Bronchial epithelial cell (primary cell): ENCODE data around the gene TPM1. TPM values are rescaled to one million over a fixed set of nuclear protein-coding genes. Genes with fewer than 3 reads are reported as not detected.

ENCODE experiments used
- DNase-seq: peaks from one replicate; pipeline ENCODE4 v3.0.0-alpha.2; 2010; ENCODE audit warnings: low read depth
- FAIRE-seq: peaks from 2 replicates; lab custom pipeline; 2011; peaks lifted over from hg19 to GRCh38; lab: Jason Lieb, UNC
- H3K27me3 ChIP-seq: 2 replicates; pipeline ENCODE4 v1.5.1; 2011; ENCODE audit warnings: low read length; ENCODE audit not compliant: control insufficient read depth, insufficient read depth
- H3K36me3 ChIP-seq: 2 replicates; pipeline ENCODE4 v1.5.1; 2011; ENCODE audit warnings: low read length; ENCODE audit not compliant: control insufficient read depth, insufficient read depth
- H3K4me3 ChIP-seq: 2 replicates; pipeline ENCODE4 v1.5.1; 2011; ENCODE audit warnings: mild to moderate bottlenecking, low read depth, low read length, control low read depth
- total RNA-seq: library from RNA; depleted of rRNA; stranded (reverse); fragments of >200 nt; gene quantifications from 2 replicates; pipeline ENCODE4 v1.2.1, GENCODE V29; 2014
- TF ChIP-seq, protein P1 (sequence below): IDR thresholded peaks from 2 replicates; pipeline ENCODE4 v1.5.1; 2011; ENCODE audit warnings: mild to moderate bottlenecking, moderate library complexity, low read length, control low read depth, inconsistent platforms; ENCODE audit not compliant: insufficient read depth, severe bottlenecking

The TPM1 gene
- total RNA-seq, 1 donor from 2014 or later, result 111 TPM

DNA sequence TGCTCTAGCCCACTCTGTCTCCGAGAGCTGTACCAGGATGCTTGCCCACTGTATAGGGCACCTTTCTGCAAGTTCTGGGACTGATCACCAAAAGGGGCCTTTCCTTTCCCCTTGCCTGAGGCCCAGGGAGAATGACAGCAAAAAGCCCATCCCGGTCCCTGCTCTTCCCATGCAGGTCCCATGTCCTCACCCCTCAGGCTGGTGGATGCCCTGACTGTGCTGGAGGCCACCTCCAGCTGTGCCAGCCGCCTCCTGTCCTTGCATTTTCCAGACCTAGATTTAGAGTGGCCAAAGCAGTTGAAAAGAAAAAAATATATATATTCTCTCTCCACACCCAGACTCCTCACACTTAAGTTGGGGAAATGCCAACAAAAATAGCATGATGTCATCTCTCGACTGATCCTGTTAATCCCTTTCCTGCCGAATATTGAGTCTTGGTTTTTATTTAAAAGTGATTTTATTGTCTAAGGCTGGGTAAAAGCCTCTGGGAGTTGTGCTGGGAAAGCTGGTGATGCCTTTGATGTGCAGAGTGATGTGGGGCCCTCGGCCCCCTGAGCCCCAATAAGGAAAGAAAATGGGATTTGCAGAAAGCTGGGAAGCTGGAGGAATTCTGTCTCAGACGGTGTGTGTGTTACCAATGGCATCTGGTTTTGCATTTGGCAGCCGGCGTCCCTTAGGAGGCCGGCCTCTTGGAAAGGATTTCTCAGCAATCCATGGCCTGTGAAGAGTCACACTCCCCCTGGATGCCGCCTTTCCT lies 29.3 kb upstream of the TPM1 start:
- TF ChIP-seq, protein P1, sequence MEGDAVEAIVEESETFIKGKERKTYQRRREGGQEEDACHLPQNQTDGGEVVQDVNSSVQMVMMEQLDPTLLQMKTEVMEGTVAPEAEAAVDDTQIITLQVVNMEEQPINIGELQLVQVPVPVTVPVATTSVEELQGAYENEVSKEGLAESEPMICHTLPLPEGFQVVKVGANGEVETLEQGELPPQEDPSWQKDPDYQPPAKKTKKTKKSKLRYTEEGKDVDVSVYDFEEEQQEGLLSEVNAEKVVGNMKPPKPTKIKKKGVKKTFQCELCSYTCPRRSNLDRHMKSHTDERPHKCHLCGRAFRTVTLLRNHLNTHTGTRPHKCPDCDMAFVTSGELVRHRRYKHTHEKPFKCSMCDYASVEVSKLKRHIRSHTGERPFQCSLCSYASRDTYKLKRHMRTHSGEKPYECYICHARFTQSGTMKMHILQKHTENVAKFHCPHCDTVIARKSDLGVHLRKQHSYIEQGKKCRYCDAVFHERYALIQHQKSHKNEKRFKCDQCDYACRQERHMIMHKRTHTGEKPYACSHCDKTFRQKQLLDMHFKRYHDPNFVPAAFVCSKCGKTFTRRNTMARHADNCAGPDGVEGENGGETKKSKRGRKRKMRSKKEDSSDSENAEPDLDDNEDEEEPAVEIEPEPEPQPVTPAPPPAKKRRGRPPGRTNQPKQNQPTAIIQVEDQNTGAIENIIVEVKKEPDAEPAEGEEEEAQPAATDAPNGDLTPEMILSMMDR, result no peak
- FAIRE-seq (no peak), DNase-seq (peak; percentile 85)
- no peaks in the 10 kb centered on the region for H3K27me3 ChIP-seq
- no peak overlapping the region for H3K4me3 ChIP-seq
- H3K36me3 ChIP-seq, result no peaks in the 10 kb centered on the region

GRCh38 chr15:63014578-63014977 lies 28.0 kb upstream of the TPM1 start:
- Histone ChIP-seq H3K4me3 (no peak overlapping the region), H3K36me3 (no peaks in the 10 kb centered on the region), H3K27me3 (no peaks in the 10 kb centered on the region)
- DNase-seq (no peak), FAIRE-seq (no peak)
- TF ChIP-seq, protein P1, result no peak

GRCh38 chr15:63015618-63016017 lies 26.9 kb upstream of the TPM1 start:
- FAIRE-seq (peak; percentile 13), DNase-seq (peak; percentile 74)
- TF ChIP-seq, protein P1, result no peak
- Histone ChIP-seq H3K27me3 (no peaks in the 10 kb centered on the region), H3K36me3 (no peaks in the 10 kb centered on the region), H3K4me3 (no peak overlapping the region)

DNA sequence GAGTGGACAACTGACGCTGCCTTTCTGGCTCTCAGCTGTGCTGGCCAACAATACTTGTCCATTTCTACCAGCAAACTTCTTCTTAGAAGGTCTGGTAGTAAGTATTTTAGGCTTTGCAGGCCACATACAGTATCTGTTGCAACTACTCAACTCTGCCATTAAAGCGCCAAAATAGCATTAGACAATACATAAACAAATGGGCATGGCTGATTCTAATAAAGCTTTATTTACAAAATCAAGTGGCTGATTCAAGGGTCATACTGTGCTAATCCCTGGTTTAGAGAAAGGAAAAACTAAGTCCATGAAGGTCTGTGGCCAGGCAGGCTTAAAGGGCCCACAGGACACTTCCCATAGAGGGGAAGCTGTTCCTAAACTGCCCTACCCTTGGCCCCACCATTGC lies 26.3 kb upstream of the TPM1 start:
- TF ChIP-seq, protein P1, result no peak
- Histone ChIP-seq H3K36me3 (no peaks in the 10 kb centered on the region), H3K27me3 (no peaks in the 10 kb centered on the region), H3K4me3 (no peak overlapping the region)
- no peak for DNase-seq
- no peak for FAIRE-seq

DNA sequence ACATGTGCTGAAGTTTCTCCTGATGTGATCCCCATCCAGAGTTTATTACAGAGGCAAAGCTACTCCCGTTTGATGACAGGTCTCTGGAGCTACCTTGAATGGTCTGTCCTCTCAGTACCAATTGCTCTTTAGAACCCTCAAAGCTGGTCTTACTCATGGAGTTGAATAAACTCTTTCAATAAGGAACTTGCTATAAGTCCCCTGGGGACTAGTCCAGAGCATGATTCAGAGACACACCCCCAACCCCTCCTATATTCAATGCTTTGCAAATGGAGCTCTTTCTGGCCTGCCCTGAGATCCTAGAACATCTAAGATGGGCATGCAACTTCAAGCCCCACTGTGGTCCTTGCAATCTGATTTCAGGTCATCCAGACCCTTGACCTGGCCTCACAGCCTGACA lies 23.9 kb upstream of the TPM1 start:
- H3K36me3 ChIP-seq, result no peaks in the 10 kb centered on the region
- TF ChIP-seq, protein P1, result no peak
- no peak for FAIRE-seq
- DNase-seq, result peak; percentile 71
- H3K4me3 ChIP-seq, result no peak overlapping the region
- no peaks in the 10 kb centered on the region for H3K27me3 ChIP-seq
